ENCODE results near the gene TPRG1.

TPRG1 gene

GRCh38 chr3:189202106-189202505 is 30.3 kb downstream of the TPRG1 start:
- no peaks in the 10 kb centered on the region for H3K9me3 ChIP-seq (ENCODE audit: control insufficient read depth, low read length)
- no peak overlapping the region for H3K4me3 ChIP-seq (ENCODE audit: extremely low read depth, insufficient read depth, low read length, poor library complexity, severe bottlenecking)
- H3K4me1 ChIP-seq (ENCODE audit: control insufficient read depth, insufficient read depth, low read length, poor library complexity, severe bottlenecking): peaks cover 8% of the 10 kb centered on the region
- H3K27ac ChIP-seq (ENCODE audit: low read depth, low read length, severe bottlenecking): no peak overlapping the region
- H3K36me3 ChIP-seq (ENCODE audit: control insufficient read depth, insufficient read depth, low read length): no peaks in the 10 kb centered on the region
- WGBS, 2 experiments (ENCODE audit: insufficient coverage in 2 of 2): 85 to 90% methylated on average over 4 of the region's 6 CpGs

DNA sequence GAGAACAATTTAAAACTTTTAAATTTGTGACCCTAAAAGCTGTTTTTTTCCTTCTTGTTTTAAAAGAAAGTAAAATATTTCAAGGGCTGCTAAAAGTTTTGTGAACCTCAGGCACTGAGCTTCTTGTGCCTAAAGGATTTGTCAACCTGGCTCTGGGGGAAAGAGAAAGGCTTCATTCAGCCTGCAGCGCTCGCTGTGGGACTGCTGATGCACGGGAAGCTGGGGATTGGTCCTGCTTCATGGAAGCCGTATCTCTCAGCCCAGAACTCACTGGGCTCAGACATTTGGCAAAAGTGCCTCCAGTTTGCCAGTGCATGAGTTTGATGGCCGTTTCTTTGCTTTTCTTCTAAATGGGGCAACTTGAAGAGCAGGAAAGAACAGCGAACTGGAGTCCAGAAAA is 30.8 kb downstream of the TPRG1 start:
- Histone ChIP-seq H3K9me3 (ENCODE audit: control insufficient read depth, low read length) (no peaks in the 10 kb centered on the region), H3K4me3 (ENCODE audit: extremely low read depth, insufficient read depth, low read length, poor library complexity, severe bottlenecking) (no peak overlapping the region), H3K4me1 (ENCODE audit: control insufficient read depth, insufficient read depth, low read length, poor library complexity, severe bottlenecking) (peaks cover 8% of the 10 kb centered on the region), H3K27ac (ENCODE audit: low read depth, low read length, severe bottlenecking) (no peak overlapping the region), H3K36me3 (ENCODE audit: control insufficient read depth, insufficient read depth, low read length) (no peaks in the 10 kb centered on the region)
- 85 to 90% methylated on average over 6 of the region's 6 CpGs for WGBS, 2 experiments (ENCODE audit: insufficient coverage in 2 of 2)

GRCh38 chr3:189204167-189204866 is 32.5 kb downstream of the TPRG1 start:
- 77 to 87% methylated on average over 4 to 6 of the region's 7 CpGs for WGBS, 2 experiments (ENCODE audit: insufficient coverage in 2 of 2)
- Histone ChIP-seq H3K4me3 (ENCODE audit: extremely low read depth, insufficient read depth, low read length, poor library complexity, severe bottlenecking) (no peak overlapping the region), H3K27ac (ENCODE audit: low read depth, low read length, severe bottlenecking) (peak overlapping the region; percentile 79), H3K9me3 (ENCODE audit: control insufficient read depth, low read length) (no peaks in the 10 kb centered on the region), H3K4me1 (ENCODE audit: control insufficient read depth, insufficient read depth, low read length, poor library complexity, severe bottlenecking) (peaks cover 8% of the 10 kb centered on the region), H3K36me3 (ENCODE audit: control insufficient read depth, insufficient read depth, low read length) (no peaks in the 10 kb centered on the region)

DNA sequence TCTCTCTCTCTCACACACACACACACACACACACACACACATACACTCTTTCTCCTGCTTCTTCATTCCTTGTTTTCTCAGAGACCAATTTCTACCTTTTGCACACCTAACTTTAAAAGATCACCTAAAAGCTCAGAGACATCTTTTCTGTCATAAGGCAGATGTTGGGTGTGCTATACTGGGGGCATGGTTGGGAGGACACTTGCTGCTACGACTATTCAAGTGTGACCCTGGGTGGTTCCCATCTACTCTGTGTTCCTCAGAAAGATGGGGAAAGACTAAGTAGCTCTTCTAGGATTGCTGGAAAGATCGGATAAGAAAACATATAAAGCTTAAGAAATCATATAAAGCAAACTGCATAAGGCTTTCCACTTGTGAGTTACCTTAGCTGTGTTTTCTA is 33.2 kb downstream of the TPRG1 start:
- no peaks in the 10 kb centered on the region for H3K36me3 ChIP-seq (ENCODE audit: control insufficient read depth, insufficient read depth, low read length)
- H3K4me1 ChIP-seq (ENCODE audit: control insufficient read depth, insufficient read depth, low read length, poor library complexity, severe bottlenecking): peaks cover 8% of the 10 kb centered on the region
- H3K27ac ChIP-seq (ENCODE audit: low read depth, low read length, severe bottlenecking): no peak overlapping the region
- H3K4me3 ChIP-seq (ENCODE audit: extremely low read depth, insufficient read depth, low read length, poor library complexity, severe bottlenecking): no peak overlapping the region
- 80 to 100% methylated on average over 1 of the region's 2 CpGs for WGBS, 2 experiments (ENCODE audit: insufficient coverage in 2 of 2)
- H3K9me3 ChIP-seq (ENCODE audit: control insufficient read depth, low read length): no peaks in the 10 kb centered on the region

DNA sequence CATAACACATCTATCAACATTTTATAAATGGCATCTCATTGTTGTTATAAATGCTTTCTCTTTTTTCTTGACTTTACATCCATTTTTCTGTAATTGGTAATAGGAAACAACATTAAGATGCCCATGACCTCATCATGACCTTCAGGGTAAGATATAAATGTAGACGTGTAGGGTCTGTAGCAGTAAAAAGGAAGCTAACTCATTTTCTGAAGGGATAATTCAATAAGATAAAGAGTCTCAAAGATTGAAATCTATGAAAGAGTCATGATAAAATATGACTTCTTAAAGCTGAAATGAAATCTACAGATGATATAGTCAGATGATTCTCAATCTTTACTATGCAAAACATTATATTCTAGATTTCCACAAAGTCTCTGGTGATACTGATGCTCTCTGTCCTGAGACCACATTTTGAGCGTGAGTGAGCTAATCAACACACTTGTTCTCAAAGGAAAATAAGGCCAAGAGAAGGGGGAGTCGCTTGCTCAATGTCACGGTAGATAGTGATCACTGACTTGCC is 38.5 kb downstream of the TPRG1 start:
- Histone ChIP-seq H3K4me1 (ENCODE audit: control insufficient read depth, insufficient read depth, low read length, poor library complexity, severe bottlenecking) (no peaks in the 10 kb centered on the region), H3K36me3 (ENCODE audit: control insufficient read depth, insufficient read depth, low read length) (no peaks in the 10 kb centered on the region), H3K9me3 (ENCODE audit: control insufficient read depth, low read length) (no peaks in the 10 kb centered on the region), H3K27ac (ENCODE audit: low read depth, low read length, severe bottlenecking) (no peak overlapping the region), H3K4me3 (ENCODE audit: extremely low read depth, insufficient read depth, low read length, poor library complexity, severe bottlenecking) (no peak overlapping the region)
- 89 to 93% methylated on average over 1 to 3 of the region's 4 CpGs for WGBS, 2 experiments (ENCODE audit: insufficient coverage in 2 of 2)

- H3K9me3 ChIP-seq (ENCODE audit: control insufficient read depth, low read length): no peaks in the 10 kb centered on the region
- 75% methylated on average over 2 of the region's 2 CpGs; no CpG with 5 or more reads in 1 of the 2 experiments for WGBS, 2 experiments (ENCODE audit: insufficient coverage in 2 of 2)
- H3K36me3 ChIP-seq (ENCODE audit: control insufficient read depth, insufficient read depth, low read length): no peaks in the 10 kb centered on the region
- H3K27ac ChIP-seq (ENCODE audit: low read depth, low read length, severe bottlenecking): no peak overlapping the region
- H3K4me3 ChIP-seq (ENCODE audit: extremely low read depth, insufficient read depth, low read length, poor library complexity, severe bottlenecking): no peak overlapping the region
- H3K4me1 ChIP-seq (ENCODE audit: control insufficient read depth, insufficient read depth, low read length, poor library complexity, severe bottlenecking): no peaks in the 10 kb centered on the region
These were observed 40.9 kb downstream of the TPRG1 start for GRCh38 chr3:189212681-189213080.

- Histone ChIP-seq H3K27ac (ENCODE audit: low read depth, low read length, severe bottlenecking) (no peak overlapping the region), H3K36me3 (ENCODE audit: control insufficient read depth, insufficient read depth, low read length) (no peaks in the 10 kb centered on the region), H3K4me3 (ENCODE audit: extremely low read depth, insufficient read depth, low read length, poor library complexity, severe bottlenecking) (no peak overlapping the region), H3K9me3 (ENCODE audit: control insufficient read depth, low read length) (no peaks in the 10 kb centered on the region), H3K4me1 (ENCODE audit: control insufficient read depth, insufficient read depth, low read length, poor library complexity, severe bottlenecking) (no peaks in the 10 kb centered on the region)
- WGBS, 2 experiments (ENCODE audit: insufficient coverage in 2 of 2): no CpG with 5 or more reads among the region's 1 CpG
These were observed 42.9 kb downstream of the TPRG1 start for GRCh38 chr3:189214651-189215050.

GRCh38 chr3:189222927-189223636 is 51.3 kb downstream of the TPRG1 start:
- H3K9me3 ChIP-seq (ENCODE audit: control insufficient read depth, low read length): no peaks in the 10 kb centered on the region
- WGBS, 2 experiments (ENCODE audit: insufficient coverage in 2 of 2): 88 to 100% methylated on average over 1 to 3 of the region's 3 CpGs
- no peak overlapping the region for H3K27ac ChIP-seq (ENCODE audit: low read depth, low read length, severe bottlenecking)
- H3K4me3 ChIP-seq (ENCODE audit: extremely low read depth, insufficient read depth, low read length, poor library complexity, severe bottlenecking): no peak overlapping the region
- no peaks in the 10 kb centered on the region for H3K4me1 ChIP-seq (ENCODE audit: control insufficient read depth, insufficient read depth, low read length, poor library complexity, severe bottlenecking)
- H3K36me3 ChIP-seq (ENCODE audit: control insufficient read depth, insufficient read depth, low read length): no peaks in the 10 kb centered on the region

DNA sequence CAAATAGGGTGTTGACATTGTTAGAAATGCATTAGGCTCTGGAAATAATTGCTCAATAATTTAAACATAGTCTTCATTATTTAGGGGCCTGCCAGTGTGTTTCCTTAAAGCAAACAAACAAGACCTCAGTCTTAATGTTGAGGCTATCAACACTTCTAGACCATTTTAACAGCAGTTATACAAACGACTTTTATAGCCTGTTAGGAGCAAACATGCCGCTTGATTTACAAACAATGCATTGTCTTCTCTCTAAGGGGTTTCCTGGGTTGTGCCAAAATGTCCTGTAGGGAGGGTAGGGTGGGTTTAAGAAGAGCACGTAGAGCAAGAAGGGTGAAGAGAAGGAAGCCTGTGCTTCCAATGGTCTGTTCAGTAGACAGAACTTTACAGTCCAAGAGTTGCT is 53.7 kb downstream of the TPRG1 start:
- Histone ChIP-seq H3K9me3 (ENCODE audit: control insufficient read depth, low read length) (no peaks in the 10 kb centered on the region), H3K4me3 (ENCODE audit: extremely low read depth, insufficient read depth, low read length, poor library complexity, severe bottlenecking) (no peak overlapping the region), H3K27ac (ENCODE audit: low read depth, low read length, severe bottlenecking) (no peak overlapping the region), H3K4me1 (ENCODE audit: control insufficient read depth, insufficient read depth, low read length, poor library complexity, severe bottlenecking) (no peaks in the 10 kb centered on the region), H3K36me3 (ENCODE audit: control insufficient read depth, insufficient read depth, low read length) (no peaks in the 10 kb centered on the region)
- 48 to 81% methylated on average over 2 to 3 of the region's 3 CpGs for WGBS, 2 experiments (ENCODE audit: insufficient coverage in 2 of 2)

DNA sequence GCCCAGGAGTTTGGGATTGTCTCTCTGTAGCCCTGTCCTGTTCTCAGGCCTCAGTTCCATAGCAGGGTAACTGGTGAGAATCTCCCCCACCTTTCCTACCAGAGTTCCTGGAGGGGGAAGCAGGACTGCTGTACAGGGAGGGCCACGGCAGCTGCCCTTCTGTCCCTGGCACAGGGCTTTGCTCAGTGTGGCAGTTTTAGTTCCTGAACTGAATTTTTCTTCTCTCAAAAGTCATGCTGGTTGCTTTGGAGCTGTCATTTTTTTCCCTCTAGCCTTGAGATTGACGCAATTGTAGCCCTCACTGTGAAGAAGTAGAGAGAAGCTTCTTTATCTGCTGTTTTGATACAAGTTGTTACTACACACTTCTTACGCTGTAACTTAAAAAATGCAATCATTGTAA is 55.5 kb downstream of the TPRG1 start:
- 100% methylated on average over 1 of the region's 3 CpGs; no CpG with 5 or more reads in 1 of the 2 experiments for WGBS, 2 experiments (ENCODE audit: insufficient coverage in 2 of 2)
- Histone ChIP-seq H3K4me1 (ENCODE audit: control insufficient read depth, insufficient read depth, low read length, poor library complexity, severe bottlenecking) (no peaks in the 10 kb centered on the region), H3K36me3 (ENCODE audit: control insufficient read depth, insufficient read depth, low read length) (no peaks in the 10 kb centered on the region), H3K4me3 (ENCODE audit: extremely low read depth, insufficient read depth, low read length, poor library complexity, severe bottlenecking) (no peak overlapping the region), H3K27ac (ENCODE audit: low read depth, low read length, severe bottlenecking) (no peak overlapping the region), H3K9me3 (ENCODE audit: control insufficient read depth, low read length) (no peaks in the 10 kb centered on the region)
